ENCODE data around the gene MMP12.

MMP12 gene

DNA sequence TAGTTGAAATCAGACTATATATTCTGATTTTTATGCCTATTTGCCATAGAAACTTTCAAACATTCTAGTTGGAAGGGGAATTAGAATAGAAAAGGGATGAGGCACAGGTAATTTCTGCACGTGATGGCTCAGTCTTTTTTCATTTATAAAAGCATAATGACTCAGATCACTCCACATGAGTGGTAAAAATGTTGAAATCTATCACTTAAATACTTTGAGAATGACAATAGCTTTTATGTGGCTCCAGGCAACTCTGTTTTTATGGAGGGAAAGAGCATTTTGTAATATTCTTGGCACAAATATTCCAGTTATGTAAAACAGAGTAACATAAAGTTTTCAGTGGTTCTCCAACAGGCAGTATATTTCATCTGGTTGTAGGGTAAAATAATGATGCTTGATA lies 25.5 kb downstream of the MMP12 start:
- ATAC-seq, result no peak

DNA sequence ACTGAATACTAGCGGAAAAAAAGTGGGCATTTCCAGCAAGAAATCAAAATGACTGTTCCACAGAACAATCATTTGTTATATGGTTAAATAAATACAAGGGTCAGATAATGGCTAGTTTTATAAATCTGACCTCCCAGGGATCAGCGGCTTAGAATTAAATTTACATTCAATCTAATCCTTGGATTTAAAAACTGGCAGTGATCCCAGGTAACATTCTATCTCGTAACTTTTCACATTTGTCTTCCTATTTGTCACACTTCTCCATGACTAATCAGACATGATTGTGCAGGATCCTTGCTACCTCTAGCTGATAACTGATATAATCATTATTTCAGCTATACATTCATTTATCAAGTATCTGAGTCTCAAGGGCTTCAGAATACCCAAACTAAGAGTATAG lies 28.5 kb downstream of the MMP12 start:
- ATAC-seq, result no peak

DNA sequence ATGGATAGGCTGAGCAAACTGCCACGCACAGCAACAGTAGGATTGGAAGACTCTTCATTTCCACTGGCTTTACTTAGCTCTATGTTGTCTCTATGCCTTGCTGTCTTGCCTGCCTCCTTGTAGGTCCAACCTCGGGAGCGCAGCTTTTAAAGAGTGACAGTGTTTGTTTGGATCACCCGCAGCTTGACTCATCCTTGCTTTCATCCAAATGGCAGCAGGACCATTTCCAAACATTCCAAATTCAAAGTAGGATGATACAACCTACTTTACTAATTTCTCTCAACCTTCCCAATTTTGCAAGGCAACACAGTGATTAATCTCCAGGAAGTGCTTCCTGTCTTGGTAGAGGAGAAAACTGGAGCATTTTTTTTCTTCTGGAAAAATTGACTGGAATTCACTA lies 31.3 kb downstream of the MMP12 start, which contains the start of gene MMP3:
MMP3 (minus strand) TSS at position 121 of the 400 bp plus-strand sequence; CDS start at position 58, 63 bp downstream.
- no peak for ATAC-seq

DNA sequence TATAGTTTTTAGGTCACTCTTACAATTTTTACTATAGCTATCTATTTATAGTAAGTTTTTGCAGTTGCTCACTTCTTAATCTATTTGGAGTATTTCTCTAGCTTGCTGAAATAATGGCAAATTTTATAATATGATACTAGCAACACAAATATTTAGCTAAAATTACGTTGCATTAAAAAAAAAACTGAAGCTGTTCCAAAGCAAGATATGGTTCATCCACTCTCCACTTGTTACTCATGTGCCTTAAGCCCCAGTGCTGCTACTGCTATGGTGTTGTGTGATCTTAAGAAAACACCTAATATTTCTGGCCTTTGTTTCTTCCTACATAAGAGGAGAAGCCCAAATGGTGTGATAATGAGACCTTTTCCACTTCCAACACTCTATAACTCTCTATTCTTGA lies 31.9 kb downstream of the MMP12 start:
- ATAC-seq, result no peak

DNA sequence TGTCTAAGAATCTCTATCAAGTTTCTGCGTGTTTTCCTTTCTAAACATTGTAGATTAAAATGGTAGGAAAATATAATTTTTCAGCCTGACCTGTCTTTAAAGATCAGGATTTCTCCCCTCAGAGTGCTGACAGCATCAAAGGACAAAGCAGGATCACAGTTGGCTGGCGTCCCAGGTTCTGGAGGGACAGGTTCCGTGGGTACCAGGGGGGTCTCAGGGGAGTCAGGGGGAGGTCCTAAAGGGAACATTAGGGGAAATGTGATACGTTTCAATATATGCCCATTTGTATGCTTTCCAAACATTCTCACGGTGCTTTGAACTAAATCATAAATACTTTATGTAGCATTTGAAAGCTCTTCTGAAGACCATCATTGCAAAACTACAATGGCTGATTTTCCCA lies 34.8 kb downstream of the MMP12 start:
- ATAC-seq, result no peak

DNA sequence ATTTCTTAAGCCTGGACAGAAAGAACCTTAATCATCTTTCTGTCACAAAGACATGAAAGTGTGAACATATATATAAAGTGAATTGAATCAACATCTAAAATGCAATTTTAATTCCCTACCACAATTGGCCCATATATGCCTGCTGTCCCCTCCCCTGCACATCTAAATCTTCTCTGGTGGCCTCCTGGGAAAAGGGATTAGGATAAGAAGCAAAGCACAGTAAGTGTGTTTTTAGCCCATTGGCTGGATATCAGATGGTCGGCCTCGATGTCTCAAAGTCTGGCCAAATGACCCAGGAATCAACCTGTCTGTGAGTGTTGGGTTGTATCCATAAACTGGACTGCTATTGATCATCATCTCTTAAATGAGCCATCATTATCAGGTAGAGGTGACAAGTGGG lies 37.1 kb downstream of the MMP12 start:
- no peak for ATAC-seq

DNA sequence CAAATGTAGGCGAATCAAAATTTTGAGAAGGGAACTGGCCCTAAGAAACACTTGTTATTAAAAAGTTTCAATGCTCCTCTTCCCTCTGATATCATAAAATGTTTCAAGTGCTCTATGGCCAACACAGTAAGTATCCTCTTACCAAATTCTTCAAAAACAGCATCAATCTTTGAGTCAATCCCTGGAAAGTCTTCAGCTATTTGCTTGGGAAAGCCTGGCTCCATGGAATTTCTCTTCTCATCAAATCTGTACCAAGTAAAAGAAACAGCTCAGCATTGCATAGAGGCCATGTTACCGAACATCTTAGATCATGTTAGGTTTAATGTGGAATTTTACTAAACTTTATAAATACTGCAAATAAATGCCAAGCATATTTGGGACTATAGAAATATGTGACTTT lies 37.6 kb downstream of the MMP12 start:
- no peak for ATAC-seq

DNA sequence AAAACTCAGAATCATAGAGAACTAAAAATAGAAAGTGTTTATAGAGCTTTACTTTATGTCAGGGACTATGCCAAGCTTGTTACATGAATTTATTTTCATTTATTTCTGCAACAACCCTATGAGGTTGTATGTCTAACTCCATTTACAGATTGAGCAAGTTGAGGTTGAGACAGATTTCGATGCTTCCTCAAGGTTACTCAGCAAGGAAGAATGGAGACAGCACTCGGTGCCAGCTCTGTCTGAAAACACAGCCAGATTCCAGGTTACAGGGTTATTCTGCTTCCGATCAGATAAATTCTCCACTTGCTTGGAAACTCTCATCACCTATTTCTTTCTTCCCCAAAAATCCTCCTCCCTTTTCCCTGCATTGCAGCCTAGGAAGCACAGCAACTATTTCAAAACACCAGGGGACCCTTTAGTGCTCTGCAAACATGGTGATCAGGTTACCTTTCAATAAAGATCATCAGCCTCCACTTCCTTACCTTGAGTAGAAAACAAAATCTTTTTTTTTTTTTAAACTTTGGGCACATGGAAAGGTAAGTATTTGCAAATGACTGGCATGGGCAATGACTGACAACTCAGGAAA lies 38.4 kb downstream of the MMP12 start:
- no peak for ATAC-seq

DNA sequence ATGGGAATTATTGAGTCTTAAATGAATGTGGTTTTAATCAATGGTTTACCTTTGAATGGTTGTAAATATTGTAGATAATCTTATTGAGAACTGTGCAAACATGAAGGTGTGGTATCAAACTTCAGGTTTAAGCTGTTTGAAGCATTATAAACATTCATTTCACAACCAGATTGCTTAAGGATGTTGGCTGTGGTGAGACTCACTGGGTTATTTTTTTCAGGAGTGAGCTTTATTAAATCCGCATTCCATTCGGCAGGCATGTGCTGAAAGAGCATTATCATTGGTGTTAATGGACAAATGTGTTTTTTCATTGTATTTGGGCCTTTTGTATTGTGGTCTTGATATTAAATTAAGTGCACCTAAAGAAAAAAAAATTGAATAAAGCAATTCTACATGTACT lies 41.1 kb downstream of the MMP12 start:
- ATAC-seq, result no peak

DNA sequence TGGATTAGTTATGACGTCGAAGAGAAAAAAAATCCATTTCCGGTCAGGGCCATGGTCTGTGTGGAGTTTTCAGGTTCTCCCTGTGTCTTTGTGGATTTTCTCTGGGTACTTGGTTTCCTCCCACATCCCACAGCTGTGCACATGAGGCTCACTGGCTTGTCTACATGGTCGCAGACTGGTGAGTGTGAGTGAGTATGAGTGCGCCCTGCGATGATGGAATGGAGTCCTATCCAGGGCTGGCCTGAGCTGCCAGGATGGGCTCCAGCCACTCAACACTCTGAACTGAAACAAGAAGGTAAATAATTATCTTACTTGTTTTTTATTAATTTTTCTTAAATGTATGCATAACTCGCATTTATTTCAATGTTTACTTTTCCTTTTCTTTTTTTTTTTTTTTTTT lies 42.2 kb downstream of the MMP12 start:
- no peak for ATAC-seq

DNA sequence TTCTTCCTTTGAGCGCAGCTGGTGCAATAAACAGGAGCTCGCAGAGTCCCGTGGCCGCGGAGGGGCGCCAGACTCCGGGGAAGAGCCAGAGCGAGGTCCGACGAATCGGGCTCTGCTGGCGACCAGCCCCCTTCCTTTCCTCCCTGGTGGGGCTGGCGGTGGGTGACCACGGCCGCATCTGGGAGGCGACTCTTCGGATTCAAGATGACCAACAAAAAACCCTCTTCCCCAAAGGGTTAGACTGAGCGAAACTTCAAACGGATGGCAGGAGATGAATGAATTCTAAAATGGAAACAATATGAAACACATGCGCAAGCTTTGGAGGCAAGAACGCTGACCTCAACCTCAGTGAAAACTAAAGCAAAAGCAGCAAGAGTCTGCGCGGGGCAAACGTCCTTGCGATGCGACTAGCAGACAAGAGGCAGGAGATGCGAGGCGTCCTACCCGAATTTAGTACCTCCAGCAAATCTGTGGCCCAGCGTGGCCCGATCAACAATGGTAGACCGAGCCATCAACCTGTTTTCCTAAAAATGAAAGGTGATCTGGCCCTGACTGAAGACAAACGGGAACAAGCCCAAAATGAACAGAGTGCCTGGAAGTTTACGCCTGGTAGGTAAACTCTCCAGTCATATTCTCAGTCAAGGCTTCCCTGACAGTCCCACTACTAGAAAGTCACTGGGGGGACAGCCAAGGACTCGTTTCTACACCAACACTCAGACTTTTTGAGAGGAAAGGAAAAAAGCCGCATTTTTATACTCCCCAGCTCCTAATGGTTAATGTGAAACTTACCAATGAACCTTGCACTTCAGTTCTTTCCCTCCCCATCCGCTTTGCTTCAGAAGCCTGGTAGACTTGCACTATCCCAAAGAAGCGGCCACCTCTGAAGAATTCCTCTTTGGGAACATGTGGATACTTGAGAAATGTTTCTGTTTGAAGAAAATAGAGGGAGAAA lies 43.0 kb downstream of the MMP12 start:
- no peak for ATAC-seq

DNA sequence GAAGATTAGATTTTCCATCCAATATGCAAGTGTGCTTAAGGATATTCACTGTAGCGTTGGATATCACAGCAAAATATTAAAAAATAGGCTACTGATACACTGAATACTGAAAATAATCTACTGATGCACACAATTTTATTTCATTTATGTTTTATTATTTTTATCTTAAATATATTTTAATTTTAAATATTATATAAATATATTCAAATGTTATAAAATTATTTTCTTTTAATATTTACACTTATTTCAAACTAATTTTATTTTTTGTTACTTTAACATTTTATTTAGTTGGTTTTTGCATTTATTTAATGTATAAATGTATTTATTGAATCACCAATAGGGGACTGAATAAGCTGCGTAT lies 43.7 kb downstream of the MMP12 start:
- no peak for ATAC-seq

DNA sequence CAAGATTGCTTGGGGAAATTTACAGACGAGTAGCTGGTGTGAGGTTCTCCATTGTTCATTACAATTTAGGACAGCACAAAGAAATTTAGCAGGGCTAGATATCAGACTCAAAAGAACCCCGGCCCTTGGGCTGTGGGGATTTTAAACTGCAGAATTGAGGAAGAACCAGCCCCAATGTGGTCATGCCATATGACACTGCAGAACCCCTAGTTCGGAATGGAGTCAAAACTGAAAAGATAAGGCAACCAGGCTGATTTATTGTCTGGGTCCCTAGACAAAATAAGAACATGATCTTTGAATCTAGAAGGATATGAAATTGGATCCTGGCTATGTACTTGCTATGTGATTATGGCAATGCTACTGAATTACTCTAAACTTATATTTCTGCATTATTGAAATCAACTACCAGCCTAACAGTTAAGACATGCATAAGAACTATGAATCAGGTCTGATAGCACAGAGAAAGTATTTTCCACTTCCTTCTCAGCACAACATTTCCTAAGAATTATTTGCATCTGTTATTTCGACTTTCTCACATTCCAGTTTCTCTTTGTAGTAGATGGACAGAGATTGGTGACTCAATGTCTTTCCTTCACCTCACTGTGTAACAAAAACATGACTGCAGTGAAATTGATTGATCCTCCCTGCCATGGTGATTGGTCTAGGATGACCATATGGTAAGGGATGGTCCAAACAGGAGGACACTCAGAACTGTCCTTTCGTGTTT lies 44.6 kb downstream of the MMP12 start:
- no peak for ATAC-seq

DNA sequence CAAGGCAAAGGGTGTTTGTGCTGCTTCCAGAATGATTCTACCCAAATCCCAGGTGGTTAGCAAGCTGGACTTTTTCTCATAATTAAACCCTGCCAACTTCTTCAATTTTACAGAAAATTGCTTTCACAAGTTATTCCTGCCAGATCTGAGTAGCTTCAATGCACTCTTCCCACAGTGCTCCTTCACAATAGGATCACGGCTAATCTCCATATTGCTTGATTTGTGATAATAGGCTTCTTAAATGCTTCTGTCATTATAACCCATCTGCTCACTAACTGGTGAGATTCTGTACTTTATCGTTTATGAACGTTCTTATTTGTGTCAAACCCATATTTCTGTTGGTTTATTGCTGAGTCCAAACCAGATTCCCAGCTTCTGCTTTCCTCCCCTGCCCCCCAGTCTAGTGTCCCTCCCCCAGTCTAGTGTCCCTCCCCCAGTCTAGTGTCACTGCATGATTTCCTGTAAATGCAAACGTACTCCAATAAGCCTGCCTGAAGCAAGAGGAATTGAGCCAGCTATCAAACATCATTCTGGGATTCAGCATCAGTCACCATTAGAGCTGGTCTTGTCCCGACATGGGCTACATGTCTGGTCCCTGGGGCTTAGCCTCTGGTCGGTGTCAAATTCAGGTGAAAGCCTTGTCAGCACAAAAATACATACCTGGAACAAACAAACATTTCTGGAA lies 45.3 kb downstream of the MMP12 start:
- ATAC-seq, result no peak

DNA sequence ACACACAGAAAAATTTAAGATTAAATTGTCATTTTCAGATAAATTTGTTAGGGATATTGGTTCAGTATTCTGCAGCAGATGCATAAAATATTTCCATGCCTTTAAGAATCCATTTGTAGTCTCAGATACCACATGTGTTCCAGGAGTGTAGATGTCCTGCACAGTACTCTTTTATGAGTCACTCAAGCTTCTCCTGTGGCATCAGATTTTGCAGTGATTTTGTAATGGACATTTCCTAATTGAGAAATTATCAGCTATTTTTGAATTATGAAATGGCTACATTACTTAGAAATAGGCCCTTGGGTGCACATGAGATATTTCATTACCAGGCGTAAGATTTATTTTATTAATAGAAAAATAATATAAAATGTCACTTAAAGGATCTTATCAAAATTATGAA lies 50.2 kb downstream of the MMP12 start:
- ATAC-seq, result no peak

DNA sequence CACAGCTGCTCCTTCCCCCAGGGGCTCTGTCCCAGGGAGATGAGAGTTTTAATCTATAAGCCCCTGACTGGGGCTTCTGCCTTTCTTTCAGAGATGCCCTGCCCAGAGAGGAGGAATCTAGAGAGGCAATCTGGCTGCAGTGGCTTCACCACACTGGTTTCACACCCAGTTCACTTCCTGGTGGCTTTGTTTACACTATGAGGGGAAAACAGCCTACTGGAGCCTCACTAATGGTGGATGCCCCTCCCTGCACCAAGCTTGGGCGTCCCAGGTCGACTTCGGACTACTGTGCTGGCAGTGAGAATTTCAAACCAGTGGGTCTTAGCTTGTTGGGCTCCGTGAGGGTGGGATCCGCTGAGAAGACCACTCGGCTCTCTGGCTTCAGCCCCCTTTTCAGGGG lies 55.3 kb downstream of the MMP12 start:
- no peak for ATAC-seq

DNA sequence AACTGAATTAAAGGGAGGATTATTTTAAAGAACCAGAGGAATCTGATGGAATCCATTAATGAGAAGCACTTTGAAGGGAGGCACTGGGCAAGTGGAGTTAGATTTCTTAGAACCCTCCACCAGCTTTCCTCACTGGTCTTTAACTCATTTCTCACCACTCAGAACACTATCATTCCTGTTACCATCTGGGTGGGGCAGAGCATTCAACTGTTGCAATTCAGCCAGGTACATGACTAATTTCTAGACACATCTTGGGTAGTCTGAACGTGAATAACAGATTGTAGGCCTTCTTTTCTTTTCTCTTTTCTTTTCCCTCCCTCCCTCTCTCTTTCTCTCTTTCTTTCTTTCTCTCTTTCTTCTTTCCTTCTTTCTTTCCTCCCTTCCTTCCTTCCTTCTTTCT lies 61.3 kb downstream of the MMP12 start:
- no peak for ATAC-seq
